Measurements from ENCODE around the gene RAPH1.
"Not testable (repeated sequence)": the region's sequence is repeated elsewhere in the genome, so short reads cannot be mapped to it uniquely, and the experiment has no call there.

Gene RAPH1

DNA sequence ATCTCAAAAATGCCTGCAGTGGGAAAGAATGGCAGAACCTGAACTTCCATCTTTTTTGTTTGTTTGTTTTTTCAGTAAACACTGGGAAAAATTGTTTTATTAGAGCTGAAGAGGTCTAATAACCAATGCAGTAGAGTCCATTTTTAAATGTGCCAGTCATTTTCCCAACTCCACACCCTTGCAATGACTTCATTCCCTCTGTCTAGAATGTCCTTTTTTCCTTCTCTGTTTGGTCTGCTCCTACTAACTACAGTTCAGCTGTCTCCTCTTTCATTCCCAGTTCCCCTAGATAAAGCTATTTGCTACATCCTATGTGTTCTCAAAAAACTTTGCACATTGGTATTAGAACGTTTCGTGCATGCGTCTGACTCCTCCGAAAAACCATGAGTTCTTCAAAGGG is 9.3 kb upstream of the RAPH1 start:
- DNase-seq (ENCODE audit: low read depth in 2 of 2): no peak

GRCh38 chr2:203543898-203544328 is 8.8 kb upstream of the RAPH1 start:
- DNase-seq (ENCODE audit: low read depth in 2 of 2): no peak

DNA sequence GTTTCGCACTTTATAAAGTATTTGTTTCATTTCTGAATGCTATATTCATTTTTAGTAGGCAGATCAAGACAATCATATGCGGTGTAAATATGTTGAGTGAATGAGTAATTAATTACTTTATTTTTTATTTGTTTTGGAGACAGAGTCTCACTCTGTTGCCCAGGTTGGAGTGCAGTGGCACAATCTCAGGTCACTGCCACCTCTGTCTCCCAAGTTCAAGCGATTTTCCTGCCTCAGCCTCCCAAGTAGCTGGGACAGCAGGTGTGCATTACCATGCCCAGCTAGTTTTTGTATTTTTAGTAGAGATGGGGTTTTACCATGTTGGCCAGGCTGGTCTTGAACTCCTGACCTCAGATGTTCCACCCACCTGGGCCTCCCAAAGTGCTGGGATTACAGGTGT is 5.5 kb upstream of the RAPH1 start:
- not testable (repeated sequence) for DNase-seq (ENCODE audit: low read depth in 2 of 2)

GRCh38 chr2:203538237-203538636 is 3.1 kb upstream of the RAPH1 start:
- DNase-seq (ENCODE audit: low read depth in 2 of 2): not testable (repeated sequence)

- DNase-seq (ENCODE audit: low read depth in 2 of 2): not testable (repeated sequence)
Observed at GRCh38 chr2:203536586-203536951, 1.5 kb upstream of the RAPH1 start.

GRCh38 chr2:203535784-203536585 is 884 bp upstream of the RAPH1 start:
- no peak for DNase-seq (ENCODE audit: low read depth in 2 of 2)

- no peak for DNase-seq (ENCODE audit: low read depth in 2 of 2)
Observed at GRCh38 chr2:203534621-203535077, 452 bp downstream of the RAPH1 start.

- no peak for DNase-seq (ENCODE audit: low read depth in 2 of 2)
Observed at GRCh38 chr2:203533676-203534591, 1.2 kb downstream of the RAPH1 start.

DNA sequence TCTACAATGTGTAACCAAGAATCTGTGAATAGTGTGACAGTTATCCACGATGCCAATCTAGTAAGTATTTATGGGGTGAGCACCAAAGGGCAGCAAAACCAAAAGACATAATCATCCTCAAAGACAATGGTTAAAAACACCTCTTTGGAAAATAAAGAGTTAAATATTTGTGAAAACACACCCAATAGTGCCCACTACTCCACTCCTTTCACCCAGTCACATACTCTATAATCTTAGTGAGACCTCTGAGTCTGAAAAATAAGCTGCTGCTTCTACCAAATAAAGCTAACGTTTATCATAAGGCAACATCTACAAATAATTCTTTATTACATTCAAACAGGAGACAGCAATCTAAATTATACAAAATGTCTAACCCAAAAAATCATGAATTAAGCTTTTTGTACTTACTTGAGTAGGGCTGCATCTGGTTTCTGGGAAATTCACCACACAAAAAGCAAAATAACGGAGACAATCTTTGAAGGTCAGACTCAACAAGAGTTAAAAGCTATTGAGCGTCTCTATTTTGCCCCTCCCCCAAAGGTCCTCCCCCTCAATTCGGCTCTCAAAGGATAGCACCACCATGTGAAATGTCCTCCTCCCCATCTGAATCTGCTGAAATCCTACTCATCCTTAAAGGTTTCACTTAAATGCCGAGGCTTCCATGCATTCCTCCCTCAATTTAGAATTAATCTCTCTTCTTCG is 2.0 kb downstream of the RAPH1 start:
- DNase-seq (ENCODE audit: low read depth in 2 of 2): no peak

DNA sequence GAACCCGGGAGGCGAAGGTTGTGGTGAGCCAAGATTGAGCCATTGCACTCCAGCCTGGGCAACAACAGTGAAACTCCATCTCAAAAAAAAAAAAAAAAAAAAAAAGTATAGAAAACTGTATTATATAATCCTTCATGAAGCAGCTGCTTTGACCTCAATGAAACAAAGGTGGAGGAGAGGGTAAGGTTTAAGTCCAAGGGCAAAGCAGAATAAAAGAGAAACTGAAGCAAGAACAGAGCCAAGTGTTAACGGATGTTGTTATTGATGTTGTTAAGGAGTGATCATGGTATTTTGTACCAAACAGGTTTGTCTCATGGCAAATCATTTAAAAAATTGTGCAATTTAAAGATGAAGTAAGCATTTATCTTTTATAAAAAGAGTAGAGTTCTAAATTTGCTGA is 7.4 kb downstream of the RAPH1 start:
- no peak for DNase-seq (ENCODE audit: low read depth in 2 of 2)

- DNase-seq (ENCODE audit: low read depth in 2 of 2): not testable (repeated sequence)
Observed at GRCh38 chr2:203513268-203513667, 21.8 kb downstream of the RAPH1 start.

DNA sequence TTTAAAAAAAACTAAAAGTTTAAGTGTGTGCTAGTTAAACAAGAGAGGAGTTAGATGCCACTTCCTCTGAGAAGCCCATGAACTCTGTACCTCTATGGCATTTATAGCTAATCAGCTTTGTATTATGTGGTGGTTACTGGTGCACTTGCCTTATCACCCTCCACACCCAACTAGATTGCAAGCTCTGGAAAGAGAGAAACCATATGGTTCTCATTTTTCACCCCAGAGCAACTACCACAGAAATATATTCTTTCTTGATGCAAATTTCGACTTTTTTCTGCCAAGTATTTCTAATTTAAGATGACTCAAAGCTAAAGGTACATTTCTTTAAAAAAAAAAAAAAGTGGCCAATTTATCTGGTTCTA is 24.2 kb downstream of the RAPH1 start:
- DNase-seq (ENCODE audit: low read depth in 2 of 2): no peak

- DNase-seq (ENCODE audit: low read depth in 2 of 2): no peak
Observed at GRCh38 chr2:203510256-203510940, 24.7 kb downstream of the RAPH1 start.

DNA sequence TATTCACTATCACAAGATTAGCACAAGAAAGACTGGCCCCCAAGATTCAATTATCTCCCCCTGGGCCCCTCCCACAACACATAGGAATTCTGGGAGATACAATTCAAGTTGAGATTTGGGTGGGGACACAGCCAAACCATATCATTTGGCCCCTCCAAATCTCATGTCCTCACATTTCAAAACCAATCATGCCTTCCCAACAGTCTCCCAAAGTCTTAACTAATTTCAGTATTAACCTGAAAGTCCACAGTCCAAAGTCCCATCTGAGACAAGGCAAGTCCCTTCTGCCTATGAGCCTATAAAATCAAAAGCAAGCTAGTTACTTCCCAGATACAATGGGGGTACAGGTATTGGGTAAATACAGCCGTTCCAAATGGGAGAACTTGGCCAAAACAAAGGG is 31.6 kb downstream of the RAPH1 start:
- DNase-seq (ENCODE audit: low read depth in 2 of 2): not testable (repeated sequence)

DNA sequence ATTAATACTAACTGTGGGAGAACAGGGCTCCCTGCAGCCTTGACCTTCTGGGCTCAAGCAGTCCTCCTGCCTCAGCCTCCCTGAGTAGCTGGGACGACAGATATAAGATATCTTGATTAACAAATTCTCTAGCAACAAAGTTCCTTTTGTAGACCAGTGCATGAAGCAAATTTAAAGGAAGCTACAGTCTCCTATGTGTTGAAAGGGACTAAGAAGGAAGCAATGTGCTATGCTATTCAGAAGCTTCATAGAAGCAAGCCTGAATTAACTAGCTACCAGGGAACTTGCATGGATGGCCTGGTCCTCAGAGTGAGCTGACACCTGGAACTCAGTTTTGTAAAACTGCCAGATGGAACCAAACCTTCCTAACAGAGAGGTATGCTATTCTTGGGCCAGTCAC is 33.2 kb downstream of the RAPH1 start:
- no peak for DNase-seq (ENCODE audit: low read depth in 2 of 2)

DNA sequence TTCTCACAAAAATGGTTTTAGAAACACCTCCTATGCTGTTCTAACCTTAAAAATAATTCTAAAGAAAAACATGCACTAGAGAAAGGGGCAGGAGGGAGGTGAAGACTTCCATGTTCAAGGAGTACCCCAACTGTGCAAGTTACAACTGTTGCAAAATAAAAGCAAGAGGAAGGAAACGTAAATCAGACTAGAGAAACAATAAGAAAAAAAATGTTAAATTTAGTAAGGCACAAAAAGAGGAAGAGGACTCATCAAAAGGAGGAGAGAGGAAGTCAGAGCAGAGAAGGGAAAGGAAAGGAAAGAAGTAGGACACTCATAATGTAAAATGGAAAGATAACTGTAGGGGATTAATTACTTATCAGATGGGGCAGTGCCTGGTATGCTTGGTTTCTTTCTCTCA is 34.1 kb downstream of the RAPH1 start:
- no peak for DNase-seq (ENCODE audit: low read depth in 2 of 2)

DNA sequence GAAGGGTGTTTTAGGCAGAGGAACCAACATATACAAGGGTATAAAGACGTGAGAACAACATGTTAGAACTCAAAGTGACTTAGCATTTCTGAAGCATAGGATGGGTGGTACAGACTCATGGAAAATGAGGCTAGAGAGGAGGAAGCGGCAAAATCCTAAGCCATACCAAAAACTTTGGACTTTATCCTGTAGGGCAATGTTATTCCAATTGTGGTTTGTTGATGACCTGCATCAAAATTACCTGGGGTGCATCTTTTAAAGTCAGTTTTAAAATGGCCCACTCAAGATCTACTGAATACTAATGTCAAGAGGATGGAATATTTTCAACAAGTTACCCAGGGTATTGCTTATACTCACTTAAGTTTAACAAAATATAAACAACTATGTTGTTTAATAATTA is 34.8 kb downstream of the RAPH1 start:
- no peak for DNase-seq (ENCODE audit: low read depth in 2 of 2)

DNA sequence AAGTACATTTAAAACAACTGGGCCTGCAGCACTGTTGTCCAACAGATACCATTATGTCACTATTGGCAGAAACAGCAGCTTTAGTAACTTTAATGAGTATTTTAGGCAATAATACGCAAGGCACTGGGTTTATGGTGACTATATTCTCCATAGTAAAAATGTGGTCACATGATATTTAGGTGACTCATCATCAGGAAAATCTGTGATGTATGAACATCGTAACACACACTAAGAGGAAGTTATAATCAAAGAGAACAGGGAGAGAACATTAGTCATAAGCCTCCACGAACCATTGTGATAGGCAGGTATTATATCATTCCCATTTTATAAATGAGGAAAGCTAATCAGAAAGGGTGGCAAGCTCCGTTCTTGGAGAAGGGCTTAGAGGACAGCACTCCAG is 36.9 kb downstream of the RAPH1 start:
- no peak for DNase-seq (ENCODE audit: low read depth in 2 of 2)

DNA sequence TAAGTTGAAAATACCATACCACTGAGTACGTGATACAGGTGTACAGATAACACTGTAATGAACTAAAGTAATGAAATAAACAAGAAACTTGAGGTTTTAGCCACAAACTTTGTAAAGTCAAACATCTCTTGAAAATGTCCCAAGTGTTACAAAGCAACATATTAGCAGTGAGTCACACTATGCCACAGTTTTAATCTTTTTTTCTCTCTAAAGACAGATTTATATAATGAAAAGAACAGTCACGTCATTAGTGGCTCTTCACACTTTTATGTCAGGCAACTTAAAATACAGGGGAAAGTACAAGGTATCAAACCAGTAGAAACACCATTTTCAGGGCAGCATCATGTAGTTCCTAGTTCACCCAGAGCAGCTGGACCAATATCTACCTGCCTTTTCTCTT is 42.1 kb downstream of the RAPH1 start:
- DNase-seq (ENCODE audit: low read depth in 2 of 2): no peak

DNA sequence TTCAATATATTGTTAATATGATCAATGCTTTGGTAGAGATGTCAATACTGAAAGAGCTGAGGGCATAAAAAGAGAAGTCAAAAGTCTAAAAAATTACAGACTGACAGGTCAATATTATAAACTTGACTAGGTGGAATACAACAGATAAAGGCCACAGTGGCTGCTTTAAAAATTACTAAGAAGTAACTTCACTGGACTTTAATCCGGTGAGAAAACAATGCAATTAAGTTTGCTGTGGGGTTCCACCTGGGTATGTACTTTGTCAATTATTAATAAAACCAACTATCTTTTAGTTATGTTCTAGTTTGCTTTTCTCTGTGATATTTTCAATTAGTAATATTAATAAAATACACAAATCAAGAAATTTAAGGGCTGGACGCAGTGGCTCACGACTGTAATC is 44.7 kb downstream of the RAPH1 start:
- no peak for DNase-seq (ENCODE audit: low read depth in 2 of 2)

- no peak for DNase-seq (ENCODE audit: low read depth in 2 of 2)
Observed at GRCh38 chr2:203489531-203489930, 45.6 kb downstream of the RAPH1 start.
